C4-2B (cell line): ENCODE measurements around the gene ITPRIP.

Source experiments
- H3K27ac ChIP-seq: fragments of 450-650 bp; 2 replicates; pipeline ENCODE4 v1.5.1; 2017
- CTCF ChIP-seq: fragments of 450-650 bp; conservative IDR thresholded peaks from 2 replicates; pipeline ENCODE4 v1.5.1; 2017; ENCODE audit warnings: mild to moderate bottlenecking
- ZFX ChIP-seq: fragments of 450-650 bp; IDR thresholded peaks from 2 replicates; pipeline ENCODE4 v1.6.1; 2017

Gene ITPRIP

GRCh38 chr10:104349623-104350126, 11.4 kb upstream of the ITPRIP start:
- no peak overlapping the region; the same call in 1 of the 2 replicates for H3K27ac ChIP-seq
- TF ChIP-seq ZFX (no peak), CTCF (no peak)

GRCh38 chr10:104348601-104349000, 10.3 kb upstream of the ITPRIP start:
- TF ChIP-seq ZFX (no peak), CTCF (no peak)
- no peak overlapping the region for H3K27ac ChIP-seq

GRCh38 chr10:104347295-104348045, 9.2 kb upstream of the ITPRIP start:
- no peak overlapping the region for H3K27ac ChIP-seq
- TF ChIP-seq ZFX (no peak), CTCF (no peak)

- H3K27ac ChIP-seq, result no peak overlapping the region
- TF ChIP-seq CTCF, result no peak
- TF ChIP-seq ZFX, result no peak
Measured at GRCh38 chr10:104345941-104346340, 7.7 kb upstream of the ITPRIP start.

- no peak for TF ChIP-seq ZFX
- TF ChIP-seq CTCF, result no peak
- no peak overlapping the region for H3K27ac ChIP-seq
Measured at GRCh38 chr10:104345515-104345914, 7.2 kb upstream of the ITPRIP start.

GRCh38 chr10:104344219-104344618, 6.0 kb upstream of the ITPRIP start:
- TF ChIP-seq ZFX (no peak), CTCF (no peak)
- no peak overlapping the region for H3K27ac ChIP-seq

- H3K27ac ChIP-seq, result no peak overlapping the region
- TF ChIP-seq CTCF, result no peak
- TF ChIP-seq ZFX, result no peak
Measured at GRCh38 chr10:104342941-104343411, 4.7 kb upstream of the ITPRIP start.
